CD14-positive monocyte (primary cell): ENCODE data around the gene CRB2. TPM values are rescaled to one million over a fixed set of nuclear protein-coding genes. Genes with fewer than 3 reads are reported as not detected.

Source experiments
- DNase-seq, 3 donors: peaks; one replicate each; pipeline ENCODE4 v3.0.0-alpha.2; 2011 to 2022
- H2AFZ ChIP-seq: 2 replicates; pipeline ENCODE4 v1.6.0; 2012; ENCODE audit warnings: mild to moderate bottlenecking, low read depth, low read length, inconsistent platforms; ENCODE audit not compliant: insufficient read depth, poor library complexity, severe bottlenecking
- H3K27ac ChIP-seq, 2 donors: 1 replicate in 1 of 2; 2 replicates in 1 of 2; pipeline ENCODE4 v1.5.1; 2012 to 2013; ENCODE audit warnings: low read length in 2 of 2, control low read depth in 1 of 2, inconsistent platforms in 1 of 2, low read depth in 1 of 2, mild to moderate bottlenecking in 1 of 2
- H3K27me3 ChIP-seq, 2 donors: one replicate each; pipeline versions ENCODE4 v1.6.0 to v1.6.1; 2011 to 2013; ENCODE audit warnings: low read length in 2 of 2; ENCODE audit not compliant: control insufficient read depth in 2 of 2, insufficient read depth in 2 of 2
- H3K36me3 ChIP-seq, 2 donors: replicated peaks in 1 of 2; 1 replicate in 1 of 2; 2 replicates in 1 of 2; pipeline versions ENCODE4 v1.5.1 to v1.6.1; 2012 to 2013; ENCODE audit warnings: low read length in 2 of 2, control low read depth in 1 of 2, inconsistent platforms in 1 of 2, mild to moderate bottlenecking in 1 of 2; ENCODE audit not compliant: insufficient read depth in 2 of 2, control insufficient read depth in 1 of 2
- H3K4me1 ChIP-seq, 2 donors: 1 replicate in 1 of 2; 2 replicates in 1 of 2; pipeline versions ENCODE4 v1.5.1 to v1.6.1; 2012 to 2013; ENCODE audit warnings: low read length in 2 of 2, control low read depth in 1 of 2, inconsistent platforms in 1 of 2, mild to moderate bottlenecking in 1 of 2, moderate library complexity in 1 of 2; ENCODE audit not compliant: insufficient read depth in 2 of 2, control insufficient read depth in 1 of 2
- H3K4me2 ChIP-seq: replicated peaks from 2 replicates; pipeline ENCODE3; 2012; ENCODE audit warnings: low read length, moderate library complexity, mild to moderate bottlenecking; ENCODE audit not compliant: poor library complexity, severe bottlenecking; ENCODE audit errors: extremely low read depth
- H3K4me3 ChIP-seq, 3 experiments: fragments of 200-600 bp in 1 of 3; sonication (generic) in 1 of 3; replicated peaks in 1 of 3; 1 replicate in 2 of 3; 2 replicates in 1 of 3; pipeline ENCODE4 v1.5.1; 2011 to 2013; ENCODE audit warnings: low read length in 3 of 3, mild to moderate bottlenecking in 3 of 3, control low read depth in 2 of 3, low read depth in 2 of 3, inconsistent platforms in 1 of 3, moderate library complexity in 1 of 3
- H3K79me2 ChIP-seq: 2 replicates; pipeline ENCODE4 v1.6.0; 2012; ENCODE audit warnings: mild to moderate bottlenecking, control low read depth, inconsistent platforms, low read length, moderate library complexity; ENCODE audit not compliant: insufficient read depth
- H3K9ac ChIP-seq: 2 replicates; pipeline ENCODE4 v1.6.0; 2017; ENCODE audit warnings: low read length, mild to moderate bottlenecking; ENCODE audit not compliant: insufficient read depth, poor library complexity, severe bottlenecking
- H3K9me3 ChIP-seq, 2 donors: replicated peaks in 1 of 2; 1 replicate in 1 of 2; 2 replicates in 1 of 2; pipeline versions ENCODE4 v1.5.1 to v1.6.1; 2012 to 2013; ENCODE audit warnings: low read length in 2 of 2, control low read depth in 1 of 2; ENCODE audit not compliant: control insufficient read depth in 1 of 2, insufficient read depth in 1 of 2
- H4K20me1 ChIP-seq: 2 replicates; pipeline ENCODE4 v1.6.0; 2012; ENCODE audit warnings: mild to moderate bottlenecking, low read length, control low read depth, moderate library complexity; ENCODE audit not compliant: insufficient read depth
- H3K27ac Mint-ChIP-seq, 7 donors: one replicate each; pipeline ENCODE4 v1.8.0; 2020; ENCODE audit warnings: mild to moderate bottlenecking in 7 of 7, mixed read lengths in 7 of 7, moderate library complexity in 6 of 7, inconsistent platforms in 2 of 7
- H3K27me3 Mint-ChIP-seq, 3 donors: one replicate each; pipeline ENCODE4 v1.8.0; 2021 to 2022; ENCODE audit warnings: low read depth in 3 of 3, mild to moderate bottlenecking in 3 of 3, mixed read lengths in 3 of 3, moderate library complexity in 3 of 3, inconsistent platforms in 1 of 3
- H3K36me3 Mint-ChIP-seq, 2 donors: one replicate each; pipeline ENCODE4 v1.8.0; 2020; ENCODE audit warnings: mixed read lengths in 2 of 2, inconsistent platforms in 1 of 2, mild to moderate bottlenecking in 1 of 2
- H3K4me1 Mint-ChIP-seq: one replicate; pipeline ENCODE4 v1.8.0; 2020; ENCODE audit warnings: mild to moderate bottlenecking, mixed read lengths
- H3K4me3 Mint-ChIP-seq, 2 donors: one replicate each; pipeline ENCODE4 v1.8.0; 2020; ENCODE audit warnings: mild to moderate bottlenecking in 2 of 2, mixed read lengths in 2 of 2, moderate library complexity in 1 of 2
- H3K9me3 Mint-ChIP-seq, 7 donors: one replicate each; pipeline ENCODE4 v1.8.0; 2020 to 2022; ENCODE audit warnings: mixed read lengths in 7 of 7, mild to moderate bottlenecking in 6 of 7, moderate library complexity in 6 of 7, inconsistent platforms in 2 of 7
- WGBS: methylation state at CpG from one replicate; pipeline ENCODE4 v1.1.5; 2013; ENCODE audit warnings: missing lambda C conversion rate; ENCODE audit not compliant: insufficient coverage; 5-methylcytosine and 5-hydroxymethylcytosine counted together
- intact Hi-C, 2 donors: fragments of 100-400 bp; cut with micrococcal nuclease; formaldehyde crosslinking; loops; one replicate each; pipeline versions ENCODE4 v1.15.0 to v1.15.1; 2023
- polyA plus RNA-seq, 3 donors: library from polyadenylated mRNA; depleted of rRNA in 1 of 3; unstranded in 2 of 3; stranded (reverse) in 1 of 3; fragments of 300-500 nt in 2 of 3; fragments of >200 nt in 1 of 3; fragmentation: Illumina TruSeq in 2 of 3; gene quantifications; 1 replicate in 2 of 3; 2 replicates in 1 of 3; pipeline ENCODE4 v1.2.3, GENCODE V29; 2012 to 2021
- TF ChIP-seq, protein P1 (sequence below): fragments of 200-600 bp; IDR thresholded peaks from one replicate; pipeline ENCODE4 v1.8.0; 2022; ENCODE audit warnings: antibody characterized with exemption, mild to moderate bottlenecking

Gene CRB2
- polyA plus RNA-seq, 3 donors, result not detected

DNA sequence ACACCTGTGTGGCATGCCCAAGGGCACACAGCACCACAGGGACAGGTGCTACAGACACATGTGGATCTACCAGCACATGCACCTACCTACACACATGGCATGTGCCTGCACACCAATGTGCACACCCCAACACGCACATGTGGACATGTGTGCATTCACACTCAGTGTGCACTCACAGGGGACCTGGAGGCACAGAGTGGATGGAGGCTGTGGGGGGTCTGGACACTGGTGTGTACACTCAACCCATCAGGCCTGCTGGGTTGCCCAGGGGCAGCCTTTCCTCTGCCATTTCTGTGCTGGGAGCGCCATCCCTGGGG, 1.7 kb downstream of the CRB2 start:
- H3K27ac ChIP-seq, result no peak overlapping the region
- peaks cover 0 to 4% of the 10 kb centered on the region in 2 donors for H3K4me1 ChIP-seq
- H4K20me1 ChIP-seq, result no peaks in the 10 kb centered on the region
- no peak overlapping the region for H3K4me2 ChIP-seq
- intact Hi-C loops, result no loop called here
- H3K79me2 ChIP-seq, result no peaks in the 10 kb centered on the region
- H3K27ac Mint-ChIP-seq, result no peak overlapping the region
- no peak for DNase-seq
- no peak overlapping the region for H2AFZ ChIP-seq
- H3K4me1 Mint-ChIP-seq, result peaks cover 5% of the 10 kb centered on the region
- no peak overlapping the region for H3K9ac ChIP-seq
- WGBS, result 100% methylated on average over 1 of the region's 2 CpGs
- H3K27me3 Mint-ChIP-seq, result peaks cover 7 to 12% (median 11%) of the 10 kb centered on the region in 3 donors
- H3K4me3 Mint-ChIP-seq, result no peak overlapping the region
- H3K36me3 ChIP-seq, result no peaks in the 10 kb centered on the region
- TF ChIP-seq, protein P1, sequence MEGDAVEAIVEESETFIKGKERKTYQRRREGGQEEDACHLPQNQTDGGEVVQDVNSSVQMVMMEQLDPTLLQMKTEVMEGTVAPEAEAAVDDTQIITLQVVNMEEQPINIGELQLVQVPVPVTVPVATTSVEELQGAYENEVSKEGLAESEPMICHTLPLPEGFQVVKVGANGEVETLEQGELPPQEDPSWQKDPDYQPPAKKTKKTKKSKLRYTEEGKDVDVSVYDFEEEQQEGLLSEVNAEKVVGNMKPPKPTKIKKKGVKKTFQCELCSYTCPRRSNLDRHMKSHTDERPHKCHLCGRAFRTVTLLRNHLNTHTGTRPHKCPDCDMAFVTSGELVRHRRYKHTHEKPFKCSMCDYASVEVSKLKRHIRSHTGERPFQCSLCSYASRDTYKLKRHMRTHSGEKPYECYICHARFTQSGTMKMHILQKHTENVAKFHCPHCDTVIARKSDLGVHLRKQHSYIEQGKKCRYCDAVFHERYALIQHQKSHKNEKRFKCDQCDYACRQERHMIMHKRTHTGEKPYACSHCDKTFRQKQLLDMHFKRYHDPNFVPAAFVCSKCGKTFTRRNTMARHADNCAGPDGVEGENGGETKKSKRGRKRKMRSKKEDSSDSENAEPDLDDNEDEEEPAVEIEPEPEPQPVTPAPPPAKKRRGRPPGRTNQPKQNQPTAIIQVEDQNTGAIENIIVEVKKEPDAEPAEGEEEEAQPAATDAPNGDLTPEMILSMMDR, result no peak
- no peaks in the 10 kb centered on the region for H3K27me3 ChIP-seq
- H3K9me3 ChIP-seq, result no peaks in the 10 kb centered on the region
- no peaks in the 10 kb centered on the region for H3K9me3 Mint-ChIP-seq
- H3K4me3 ChIP-seq, result no peak overlapping the region
- no peaks in the 10 kb centered on the region for H3K36me3 Mint-ChIP-seq

DNA sequence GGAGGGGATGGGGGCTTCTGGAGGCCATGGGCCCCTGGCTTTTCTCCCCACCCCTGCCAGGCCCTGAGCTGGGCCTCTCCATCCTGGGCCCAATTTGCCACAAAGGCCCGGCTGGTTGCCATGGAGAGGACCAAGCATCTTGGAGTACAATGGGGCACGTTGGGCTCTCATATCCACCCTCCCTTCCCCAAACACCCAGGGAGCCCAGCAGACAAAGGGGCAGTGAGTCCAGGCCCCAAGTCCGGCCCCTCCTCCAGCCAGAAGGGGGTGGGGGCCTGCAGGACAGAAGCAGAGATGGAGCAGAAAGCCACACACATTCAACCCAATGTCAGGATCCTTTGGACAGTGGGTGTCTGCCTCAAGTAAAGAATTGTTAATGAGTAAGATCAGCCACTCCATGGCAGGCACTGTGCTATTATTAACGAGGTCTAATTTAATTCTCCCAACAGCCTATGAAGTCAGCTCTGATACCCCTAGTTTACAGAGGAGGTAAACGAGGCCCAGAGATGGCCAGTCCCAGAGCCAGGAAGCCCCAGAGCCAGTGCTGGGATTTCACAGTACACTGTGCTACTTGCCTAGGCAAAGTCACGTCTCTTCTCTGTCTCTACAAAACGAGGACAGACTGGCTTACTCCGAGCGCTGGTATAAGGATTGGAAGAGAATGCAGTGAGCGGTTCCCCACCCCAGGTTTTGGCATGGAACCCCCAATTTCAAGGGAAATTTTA, 2.3 kb downstream of the CRB2 start:
- TF ChIP-seq, protein P1, result no peak
- no peak for DNase-seq
- no peaks in the 10 kb centered on the region for H3K79me2 ChIP-seq
- Mint-ChIP-seq H3K27me3 (peaks cover 7 to 12% (median 10%) of the 10 kb centered on the region in 3 donors), H3K4me1 (peaks cover 5% of the 10 kb centered on the region), H3K27ac (no peak overlapping the region), H3K9me3 (no peaks in the 10 kb centered on the region), H3K4me3 (no peak overlapping the region), H3K36me3 (no peaks in the 10 kb centered on the region)
- no peak overlapping the region for H3K9ac ChIP-seq
- H3K27ac ChIP-seq, result no peak overlapping the region
- no peaks in the 10 kb centered on the region for H3K9me3 ChIP-seq
- H3K4me2 ChIP-seq, result no peak overlapping the region
- H3K4me1 ChIP-seq, result peaks cover 0 to 4% of the 10 kb centered on the region in 2 donors
- 93% methylated on average over 6 of the region's 10 CpGs for WGBS
- no peaks in the 10 kb centered on the region for H3K36me3 ChIP-seq
- no peak overlapping the region for H3K4me3 ChIP-seq
- no peak overlapping the region for H2AFZ ChIP-seq
- H4K20me1 ChIP-seq, result no peaks in the 10 kb centered on the region
- no peaks in the 10 kb centered on the region for H3K27me3 ChIP-seq
- intact Hi-C loops, result no loop called here
